GM12878 (cell line): Measurements from ENCODE around the gene CNTNAP2. TPM values are rescaled to one million over a fixed set of nuclear protein-coding genes. Genes with fewer than 3 reads are reported as not detected.

ENCODE experiments used
- ATAC-seq: fragments of 200-7000 bp; cut with Tn5 transposase; 3 replicates; pipeline ENCODE4 v1.9.1; 2020; ENCODE audit warnings: mild to moderate bottlenecking, moderate library complexity
- BruUV-seq: library from RNA; stranded (reverse); fragments of 400-500 nt; replicated peaks from 2 replicates; lab custom pipeline; 2021; lab: Mats Ljungman, UMichigan
- CTCF ChIA-PET: fragments of 300-600 bp; sonication (Branson Sonifier 250); formaldehyde crosslinking; extraction: SDS; loops from one replicate; lab custom pipeline; 2021; ENCODE audit warnings: inconsistent platforms; lab: Yijun Ruan, JAX
- POLR2A ChIA-PET: fragments of 350-600 bp; formaldehyde crosslinking; extraction: SDS; loops from one replicate; lab custom pipeline; 2021; ENCODE audit warnings: inconsistent platforms; lab: Charles Lee
- RAD21 ChIA-PET: fragments of 300-600 bp; sonication (Branson Sonifier 250); formaldehyde crosslinking; loops from one replicate; lab custom pipeline; 2023; ENCODE audit warnings: antibody characterized with exemption; ENCODE audit not compliant: unreplicated experiment; lab: Charles Lee
- SMC1A ChIA-PET: fragments of 300-600 bp; sonication (Branson Sonifier 250); formaldehyde crosslinking; loops from one replicate; lab custom pipeline; 2023; ENCODE audit not compliant: unreplicated experiment, uncharacterized antibody; lab: Charles Lee
- DNase-seq: peaks from one replicate; pipeline ENCODE4 v3.0.0-alpha.2; 2011; ENCODE audit warnings: low read depth, low spot score
- FAIRE-seq: peaks from 3 replicates; lab custom pipeline; 2011; peaks lifted over from hg19 to GRCh38; lab: Jason Lieb, UNC
- H2AFZ ChIP-seq: 2 replicates; pipeline ENCODE4 v1.6.0; 2011; ENCODE audit warnings: low read depth, low read length, control low read depth; ENCODE audit not compliant: control insufficient read depth
- H3K27ac ChIP-seq: 2 replicates; pipeline ENCODE4 v1.5.1; 2011; ENCODE audit warnings: control low read depth; ENCODE audit not compliant: control insufficient read depth, insufficient read depth
- H3K27me3 ChIP-seq, 2 experiments: replicated peaks in 1 of 2; 2 replicates each; pipeline versions ENCODE4 v1.6.0 to v1.6.1; 2011; ENCODE audit warnings: low read length in 1 of 2; ENCODE audit not compliant: control insufficient read depth in 2 of 2, insufficient read depth in 2 of 2
- H3K36me3 ChIP-seq, 2 experiments: 2 replicates each; pipeline ENCODE4 v1.5.1; 2011; ENCODE audit warnings: low read length in 1 of 2; ENCODE audit not compliant: control insufficient read depth in 2 of 2, insufficient read depth in 2 of 2
- H3K4me1 ChIP-seq: 2 replicates; pipeline ENCODE4 v1.6.1; 2011; ENCODE audit warnings: mild to moderate bottlenecking, low read length, moderate library complexity, mixed read lengths; ENCODE audit not compliant: control insufficient read depth, insufficient read depth
- H3K4me2 ChIP-seq: 2 replicates; pipeline ENCODE4 v1.6.0; 2011; ENCODE audit warnings: control low read depth; ENCODE audit not compliant: control insufficient read depth, insufficient read depth
- H3K4me3 ChIP-seq: fragments of 200-600 bp; sonication (generic); 2 replicates; pipeline ENCODE4 v1.5.1; 2016
- H3K79me2 ChIP-seq: 2 replicates; pipeline ENCODE4 v1.6.0; 2011; ENCODE audit warnings: low read length; ENCODE audit not compliant: control insufficient read depth, insufficient read depth
- H3K9ac ChIP-seq: 2 replicates; pipeline ENCODE4 v1.8.0; 2011; ENCODE audit warnings: low read length, control low read depth, mixed read lengths; ENCODE audit not compliant: control insufficient read depth, insufficient read depth
- H3K9me3 ChIP-seq: replicated peaks from 3 replicates; pipeline ENCODE4 v1.5.1; 2011; ENCODE audit warnings: mild to moderate bottlenecking, low read length; ENCODE audit not compliant: control insufficient read depth, insufficient read depth
- H4K20me1 ChIP-seq: 2 replicates; pipeline ENCODE4 v1.6.0; 2011; ENCODE audit not compliant: control insufficient read depth, insufficient read depth
- BHLHE40 ChIP-seq, 2 experiments: fragments of 450-650 bp in 1 of 2; IDR thresholded peaks; 2 replicates each; pipeline ENCODE4 v1.6.1; 2011 to 2017; ENCODE audit warnings: low read depth in 2 of 2, borderline replicate concordance in 1 of 2, improper control_type of control experiment in 1 of 2, low read length in 1 of 2, mild to moderate bottlenecking in 1 of 2
- CEBPZ ChIP-seq: fragments of 150-350 bp; IDR thresholded peaks from 2 replicates; pipeline ENCODE4 v1.6.1; 2016; ENCODE audit warnings: low read depth, low read length
- ESRRA ChIP-seq: IDR thresholded peaks from 2 replicates; pipeline ENCODE4 v1.6.1; 2012; ENCODE audit warnings: mild to moderate bottlenecking, low read length, improper control_type of control experiment
- IRF4 ChIP-seq: IDR thresholded peaks from 2 replicates; pipeline ENCODE4 v1.6.1; 2011; ENCODE audit warnings: low read depth, low read length
- RCOR1 ChIP-seq: conservative IDR thresholded peaks from 2 replicates; pipeline ENCODE4 v1.6.1; 2012; ENCODE audit warnings: low read depth, low read length, improper control_type of control experiment
- RFX5 ChIP-seq: IDR thresholded peaks from 2 replicates; pipeline ENCODE4 v1.6.1; 2011; ENCODE audit warnings: low read depth, low read length, improper control_type of control experiment
- SUPT20H ChIP-seq: IDR thresholded peaks from 2 replicates; pipeline ENCODE4 v1.6.1; 2011; ENCODE audit warnings: low read depth, mild to moderate bottlenecking, low read length, moderate library complexity, borderline replicate concordance; ENCODE audit not compliant: control insufficient read depth
- ZNF24 ChIP-seq: fragments of 450-650 bp; IDR thresholded peaks from 2 replicates; pipeline ENCODE4 v1.6.1; 2017; ENCODE audit warnings: antibody characterized with exemption, mild to moderate bottlenecking
- WGBS: methylation state at CpG from one replicate; pipeline ENCODE4 v1.1.6; 2016; ENCODE audit warnings: low lambda C conversion rate; ENCODE audit not compliant: insufficient replicate concordance, insufficient coverage; ENCODE audit errors: missing lambda C conversion rate; 5-methylcytosine and 5-hydroxymethylcytosine counted together
- in situ Hi-C: fragments of 300-500 bp; cut with MboI; formaldehyde crosslinking; loops from 9 replicates; pipeline ENCODE4 v1.14.3; 2018; ENCODE audit warnings: mixed read lengths
- intact Hi-C: fragments of 100-400 bp; cut with micrococcal nuclease; formaldehyde crosslinking; loops from one replicate; pipeline ENCODE4 v1.14.2; 2022; ENCODE audit not compliant: unreplicated experiment
- polyA plus RNA-seq, 11 experiments: library from polyadenylated mRNA; depleted of rRNA in 4 of 11; unstranded in 6 of 11; stranded (reverse) in 5 of 11; fragments of >200 nt; fragmentation: Nextera tagmentation in 4 of 11; fragmentation: Illumina TruSeq in 1 of 11; extraction: Ambion mirVana in 4 of 11; extraction: Trizol in 1 of 11; gene quantifications; 1 replicate in 1 of 11; 2 replicates in 10 of 11; pipeline versions ENCODE4 v1.2.1 to v1.2.3, GENCODE V29; 2011 to 2016; ENCODE audit warnings: inconsistent platforms in 2 of 11, missing spikeins in 2 of 11, low read depth in 1 of 11
- total RNA-seq, 4 experiments: library from RNA; depleted of rRNA in 3 of 4; stranded (reverse); fragments of >200 nt in 3 of 4; fragmentation: Illumina TruSeq in 1 of 4; extraction: Trizol in 1 of 4; gene quantifications; 2 replicates each; pipeline versions ENCODE4 v1.2.1 to v1.2.3, GENCODE V29; 2013 to 2021

The CNTNAP2 gene
- total and polyA plus RNA-seq, 10 of the 15 experiments (the other 5 are each of a cell fraction or from before 2014, with no cell fraction given): 0.03 to 0.08 (median 0.03) TPM; not detected in 7

DNA sequence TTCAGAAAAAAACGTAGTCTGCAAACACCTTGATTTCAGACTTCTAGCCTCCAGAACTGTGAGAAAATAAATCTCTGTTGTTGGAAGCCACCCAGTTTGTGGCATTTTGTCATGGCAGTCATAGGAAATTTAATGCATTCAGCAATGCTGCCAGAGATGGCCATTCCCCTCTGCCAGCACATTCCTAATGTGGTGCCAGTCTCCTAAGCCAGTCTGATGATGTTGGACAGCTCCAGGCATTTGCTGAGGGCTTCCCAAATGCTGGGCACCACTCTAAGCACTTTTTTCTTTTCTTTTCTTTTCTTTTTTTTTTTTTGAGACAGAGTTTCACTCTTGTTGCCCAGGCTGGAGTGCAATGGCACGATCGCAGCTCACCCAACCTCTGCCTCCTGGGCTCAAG lies 1807.2 kb downstream of the CNTNAP2 start:
- H2AFZ ChIP-seq: no peak overlapping the region
- no peaks in the 10 kb centered on the region for H3K36me3 ChIP-seq
- no peaks in the 10 kb centered on the region for H3K9me3 ChIP-seq
- ChIA-PET RAD21 (no interaction called here), SMC1A (no interaction called here), CTCF (no interaction called here), POLR2A (interaction anchor here (0.6 kb wide), 1 partner anchor 22 kb away, joined by 3 read pairs; no protein-coding TSS in a partner anchor)
- ATAC-seq (no peak), FAIRE-seq (no peak), DNase-seq (no peak)
- in situ Hi-C loops: no loop called here
- H3K4me3 ChIP-seq: no peak overlapping the region
- no peaks in the 10 kb centered on the region for H4K20me1 ChIP-seq
- no peaks in the 10 kb centered on the region for H3K4me1 ChIP-seq
- no peak overlapping the region for H3K9ac ChIP-seq
- TF ChIP-seq IRF4 (no peak), ZNF24 (no peak), RCOR1 (no peak), BHLHE40 (IDR thresholded peaks at IDR 0.05; ENCODE audit: borderline replicate concordance in 1 of 2, low read depth in 2 of 2, low read length in 1 of 2) (no peak), RFX5 (no peak), ESRRA (no peak), SUPT20H (no peak), CEBPZ (no peak)
- no peak overlapping the region for H3K4me2 ChIP-seq
- no peaks in the 10 kb centered on the region for H3K27me3 ChIP-seq
- WGBS: 54% methylated on average over 2 of the region's 3 CpGs
- H3K79me2 ChIP-seq: no peaks in the 10 kb centered on the region
- no peak overlapping the region for H3K27ac ChIP-seq
- no TSS peak for BruUV-seq
- intact Hi-C loops: no loop called here
